CD1c-positive myeloid dendritic cell (primary cell): Measurements from ENCODE around the gene LSM12.
A peak's percentile ranks its signal among the peaks of the same experiment; 100 is the strongest.
"Not testable (repeated sequence)": the region's sequence is repeated elsewhere in the genome, so short reads cannot be mapped to it uniquely, and the experiment has no call there.

Source experiments
- DNase-seq: peaks from one replicate; pipeline ENCODE4 v3.0.0-alpha.2; 2016; ENCODE audit errors: extremely low spot score

The LSM12 gene

GRCh38 chr17:44007346-44008204, 58.9 kb downstream of the LSM12 start:
- peak; percentile 61 for DNase-seq

GRCh38 chr17:44006598-44007345, 59.7 kb downstream of the LSM12 start:
- peak; percentile 98 for DNase-seq

GRCh38 chr17:44006272-44006597, 60.2 kb downstream of the LSM12 start:
- no peak for DNase-seq

GRCh38 chr17:44005527-44006271, 60.8 kb downstream of the LSM12 start:
- peak; percentile 30 for DNase-seq

GRCh38 chr17:44004761-44005526, 61.5 kb downstream of the LSM12 start:
- no peak for DNase-seq

- DNase-seq = peak; percentile 32
Observed at GRCh38 chr17:44004077-44004760, 62.3 kb downstream of the LSM12 start, which contains the start of gene NAGS. Gene NAGS, plus strand, starts transcription at chr17:44004622. Its CDS starts 42 bp downstream, at chr17:44004664.

GRCh38 chr17:44002141-44002848, 64.2 kb downstream of the LSM12 start:
- no peak for DNase-seq

GRCh38 chr17:44001461-44001920, 65.0 kb downstream of the LSM12 start:
- DNase-seq = no peak

- DNase-seq = no peak
Observed at GRCh38 chr17:44000871-44001460, 65.5 kb downstream of the LSM12 start.

- no peak for DNase-seq
Observed at GRCh38 chr17:44000141-44000860, 66.2 kb downstream of the LSM12 start.

- DNase-seq = no peak
Observed at GRCh38 chr17:43999024-43999423, 67.4 kb downstream of the LSM12 start.

GRCh38 chr17:43998552-43998951, 67.9 kb downstream of the LSM12 start:
- peak; percentile 53 for DNase-seq

GRCh38 chr17:43997180-43997579, 69.3 kb downstream of the LSM12 start:
- not testable (repeated sequence) for DNase-seq

GRCh38 chr17:43995150-43995471, 71.4 kb downstream of the LSM12 start:
- DNase-seq = no peak

GRCh38 chr17:43994272-43995149, 72.0 kb downstream of the LSM12 start:
- DNase-seq = peak; percentile 79

- no peak for DNase-seq
Observed at GRCh38 chr17:43992641-43993040, 73.8 kb downstream of the LSM12 start.

- no peak for DNase-seq
Observed at GRCh38 chr17:43988301-43988700, 78.2 kb downstream of the LSM12 start.
